HG02870 (cell line): Measurements from ENCODE around the gene KIF26A.

ENCODE experiments used
- ATAC-seq: cut with Tn5 transposase; IDR thresholded peaks from one replicate; pipeline ENCODE4 v1.9.1; 2021; ENCODE audit warnings: mild to moderate bottlenecking, moderate library complexity; ENCODE audit not compliant: unreplicated experiment

The KIF26A gene

GRCh38 chr14:104112609-104113571 lies 25.5 kb upstream of the KIF26A start:
- no peak for ATAC-seq

DNA sequence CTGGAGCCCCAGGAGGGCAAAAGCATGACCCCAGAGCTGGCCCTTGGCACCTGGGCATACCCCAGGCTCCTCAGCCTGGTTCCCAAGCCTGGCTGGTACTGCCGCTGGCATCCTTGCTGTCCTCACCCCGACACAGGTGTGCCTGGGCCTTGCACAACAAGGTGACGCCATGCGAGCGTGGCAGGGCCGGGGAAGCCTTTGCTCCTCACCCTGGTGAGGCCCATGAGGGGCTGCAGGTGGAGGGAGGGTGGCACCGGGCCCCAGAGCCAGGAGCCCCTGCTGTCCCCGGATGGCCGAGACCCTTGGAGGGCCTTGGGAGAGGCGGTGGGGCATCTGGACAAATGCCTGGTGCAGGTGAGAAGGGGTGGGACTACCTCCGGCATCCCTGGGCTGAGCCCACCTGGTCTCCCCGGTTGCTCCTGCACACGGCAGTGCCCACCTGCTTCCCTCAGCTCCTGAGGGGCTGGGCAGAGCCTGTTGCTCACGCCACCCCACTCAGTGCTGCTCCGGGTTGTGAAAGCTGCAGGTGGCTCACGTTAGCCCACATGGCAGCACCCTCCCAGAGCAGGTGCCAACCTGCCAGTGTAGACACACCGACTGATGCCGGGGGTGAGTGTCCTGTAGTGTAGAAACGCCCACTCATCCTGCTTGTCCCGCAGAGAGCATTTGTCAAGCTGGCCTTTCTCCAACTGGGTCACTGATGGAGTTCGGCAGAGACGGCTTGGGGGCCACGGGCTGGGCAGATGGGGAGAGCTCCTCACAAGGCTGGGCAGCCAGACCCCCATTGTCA lies 24.6 kb upstream of the KIF26A start:
- ATAC-seq: no peak

GRCh38 chr14:104114421-104115130 lies 23.8 kb upstream of the KIF26A start:
- ATAC-seq: no peak

GRCh38 chr14:104115131-104115600 lies 23.2 kb upstream of the KIF26A start:
- ATAC-seq: no peak

- no peak for ATAC-seq
Measured at GRCh38 chr14:104115691-104116287, 22.6 kb upstream of the KIF26A start.

GRCh38 chr14:104116288-104116755 lies 22.1 kb upstream of the KIF26A start:
- ATAC-seq: no peak

GRCh38 chr14:104116756-104117340 lies 21.5 kb upstream of the KIF26A start:
- ATAC-seq: no peak

GRCh38 chr14:104117341-104118005 lies 20.9 kb upstream of the KIF26A start:
- no peak for ATAC-seq

GRCh38 chr14:104118006-104118844 lies 20.2 kb upstream of the KIF26A start:
- ATAC-seq: no peak

- ATAC-seq: no peak
Measured at GRCh38 chr14:104119119-104119487, 19.3 kb upstream of the KIF26A start.

- no peak for ATAC-seq
Measured at GRCh38 chr14:104119488-104120251, 18.7 kb upstream of the KIF26A start.

GRCh38 chr14:104120281-104120741 lies 18.1 kb upstream of the KIF26A start:
- no peak for ATAC-seq

GRCh38 chr14:104121142-104121541 lies 17.2 kb upstream of the KIF26A start:
- ATAC-seq: no peak

GRCh38 chr14:104123879-104124278 lies 14.5 kb upstream of the KIF26A start:
- no peak for ATAC-seq

DNA sequence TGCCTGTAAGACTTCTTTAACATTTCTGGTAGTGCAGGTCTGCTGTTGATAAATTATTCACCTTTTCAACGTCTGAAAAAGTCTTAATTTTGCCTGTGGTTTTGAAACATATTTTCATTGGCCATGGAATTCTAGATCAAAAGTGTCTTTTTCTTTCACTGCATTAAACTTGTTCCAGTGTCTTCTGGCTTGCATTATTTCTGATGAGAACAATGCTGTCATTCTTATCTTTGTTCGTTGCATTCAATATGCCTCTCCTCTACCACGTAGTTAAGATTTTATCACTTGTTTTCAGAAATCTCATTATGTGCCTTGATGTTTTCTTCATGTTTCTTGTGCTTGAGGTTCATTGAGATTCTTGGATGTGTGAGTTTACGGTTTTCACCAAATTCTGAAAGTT lies 13.4 kb upstream of the KIF26A start:
- no peak for ATAC-seq

DNA sequence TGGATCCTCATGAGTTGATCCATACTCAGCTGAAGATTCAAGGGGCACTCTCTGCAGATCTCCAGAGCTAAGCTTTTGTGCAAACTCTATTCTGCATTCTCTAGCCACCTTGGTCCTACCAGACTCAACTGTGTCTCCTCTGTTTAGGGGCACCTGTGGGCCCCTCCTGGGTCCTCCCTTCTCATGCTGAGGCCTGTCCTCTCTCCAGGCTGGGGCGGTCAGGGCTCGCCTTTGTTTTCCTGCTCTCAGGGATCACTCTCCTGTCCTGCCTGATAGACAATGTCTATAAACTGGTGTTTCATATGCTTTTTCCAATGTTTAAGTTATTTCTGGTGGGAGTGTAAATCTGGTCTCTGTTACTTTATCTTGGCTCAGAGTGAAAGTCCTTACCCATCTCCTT lies 11.6 kb upstream of the KIF26A start:
- no peak for ATAC-seq

DNA sequence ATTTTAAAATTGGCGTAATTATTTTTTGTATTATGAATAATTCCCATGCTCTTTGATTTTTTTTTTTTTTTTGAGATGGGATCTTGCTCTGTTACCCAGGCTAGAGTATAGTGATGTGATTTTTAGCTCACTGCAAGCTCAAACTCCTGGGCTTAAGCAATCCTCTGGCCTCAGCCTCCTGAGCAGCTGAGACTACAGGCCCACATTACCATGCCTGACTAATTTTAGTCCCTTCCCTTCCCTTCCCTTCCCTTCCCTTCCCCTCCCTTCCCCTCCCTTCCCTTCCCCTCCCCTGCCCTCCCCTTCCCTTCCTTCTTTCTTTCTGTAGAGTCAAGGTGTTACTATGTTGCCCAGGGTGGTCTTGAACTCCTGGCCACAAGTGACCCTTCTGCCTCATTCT lies 9.4 kb upstream of the KIF26A start:
- ATAC-seq: no peak

GRCh38 chr14:104129556-104129955 lies 8.8 kb upstream of the KIF26A start:
- ATAC-seq: no peak
